ENCODE results near the gene CDKN2AIP.

DNA sequence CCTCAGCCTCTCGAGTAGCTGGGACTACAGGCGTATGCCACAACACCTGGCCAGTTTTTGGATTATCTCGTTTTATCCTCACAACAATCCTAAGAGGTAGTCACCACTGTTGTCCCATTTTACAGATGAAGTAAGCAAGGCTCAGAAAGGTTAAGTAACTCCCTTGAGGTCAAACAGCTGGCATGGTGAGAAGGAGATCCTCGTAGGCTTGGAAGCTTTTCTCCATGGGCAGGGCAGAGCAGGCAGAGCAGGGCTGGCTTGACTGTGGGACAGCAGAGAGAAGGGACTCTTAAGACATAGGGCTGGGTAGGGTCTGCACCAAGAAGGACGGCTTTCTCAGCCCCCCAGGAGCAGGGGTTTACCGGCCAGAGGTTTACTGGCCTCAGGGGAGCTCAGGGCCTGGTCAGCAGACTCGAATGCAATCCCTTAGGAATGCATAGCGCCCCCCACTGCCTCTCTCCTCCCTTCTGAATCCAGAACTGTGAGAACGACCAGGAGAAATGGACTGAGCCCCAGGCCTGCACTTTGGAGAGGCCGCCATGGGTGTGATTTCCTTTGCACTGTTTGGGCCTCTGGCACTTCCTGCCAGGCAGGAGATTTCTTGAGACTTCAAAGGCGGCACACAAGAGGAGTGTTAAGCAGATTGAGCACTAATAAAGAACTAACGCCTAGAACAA, 14.0 kb upstream of the CDKN2AIP start:
- TF ChIP-seq, protein P1, sequence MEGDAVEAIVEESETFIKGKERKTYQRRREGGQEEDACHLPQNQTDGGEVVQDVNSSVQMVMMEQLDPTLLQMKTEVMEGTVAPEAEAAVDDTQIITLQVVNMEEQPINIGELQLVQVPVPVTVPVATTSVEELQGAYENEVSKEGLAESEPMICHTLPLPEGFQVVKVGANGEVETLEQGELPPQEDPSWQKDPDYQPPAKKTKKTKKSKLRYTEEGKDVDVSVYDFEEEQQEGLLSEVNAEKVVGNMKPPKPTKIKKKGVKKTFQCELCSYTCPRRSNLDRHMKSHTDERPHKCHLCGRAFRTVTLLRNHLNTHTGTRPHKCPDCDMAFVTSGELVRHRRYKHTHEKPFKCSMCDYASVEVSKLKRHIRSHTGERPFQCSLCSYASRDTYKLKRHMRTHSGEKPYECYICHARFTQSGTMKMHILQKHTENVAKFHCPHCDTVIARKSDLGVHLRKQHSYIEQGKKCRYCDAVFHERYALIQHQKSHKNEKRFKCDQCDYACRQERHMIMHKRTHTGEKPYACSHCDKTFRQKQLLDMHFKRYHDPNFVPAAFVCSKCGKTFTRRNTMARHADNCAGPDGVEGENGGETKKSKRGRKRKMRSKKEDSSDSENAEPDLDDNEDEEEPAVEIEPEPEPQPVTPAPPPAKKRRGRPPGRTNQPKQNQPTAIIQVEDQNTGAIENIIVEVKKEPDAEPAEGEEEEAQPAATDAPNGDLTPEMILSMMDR (IDR thresholded peaks at IDR 0.05), result no peak
- TF ChIP-seq POLR2A (IDR thresholded peaks at IDR 0.05), result no peak
